Measurements from ENCODE around the gene CTXND2. TPM values are rescaled to one million over a fixed set of nuclear protein-coding genes. Genes with fewer than 3 reads are reported as not detected.
"Not testable (repeated sequence)": the region's sequence is repeated elsewhere in the genome, so short reads cannot be mapped to it uniquely, and the experiment has no call there.

The CTXND2 gene
- total RNA-seq, 1 donor from 2014 or later = not detected

- H3K27me3 ChIP-seq = no peaks in the 10 kb centered on the region
- ATAC-seq (no peak), DNase-seq (no peak)
- no peak overlapping the region for H3K4me3 ChIP-seq
- H3K4me1 ChIP-seq = no peaks in the 10 kb centered on the region
- intact Hi-C loops (cut with DNase I) = no loop called here
- H3K27ac ChIP-seq = no peak overlapping the region
- no peak for TF ChIP-seq CTCF (IDR thresholded peaks at IDR 0.05)
- peaks cover 34% of the 10 kb centered on the region for H3K36me3 ChIP-seq
- no peaks in the 10 kb centered on the region for H3K9me3 ChIP-seq
Measured at GRCh38 chr1:150846473-150847146, 40.3 kb upstream of the CTXND2 start.

DNA sequence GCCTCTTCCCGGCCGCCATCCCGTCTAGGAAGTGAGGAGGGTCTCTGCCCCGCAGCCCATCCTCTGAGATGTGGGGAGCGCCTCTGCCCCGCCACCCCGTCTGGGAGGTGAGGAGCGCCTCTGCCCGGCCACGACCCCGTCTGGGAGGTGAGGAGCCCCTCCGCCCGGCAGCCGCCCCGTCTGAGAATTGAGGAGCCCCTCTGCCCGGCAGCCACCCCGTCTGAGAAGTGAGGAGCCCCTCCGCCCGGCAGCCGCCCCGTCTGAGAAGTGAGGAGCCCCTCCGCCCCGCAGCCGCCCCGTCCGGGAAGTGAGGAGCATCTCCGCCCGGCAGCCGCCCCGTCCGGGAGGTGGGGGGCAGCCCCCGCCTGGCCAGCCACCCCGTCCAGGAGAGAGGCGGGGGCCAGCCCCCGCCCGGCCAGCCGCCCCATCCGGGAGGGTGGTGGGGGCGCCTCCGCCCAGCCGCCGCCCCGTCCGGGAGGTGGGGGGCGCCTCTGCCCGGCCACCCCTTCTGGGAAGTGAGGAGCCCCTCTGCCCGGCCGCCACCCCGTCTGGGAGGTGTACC is 36.1 kb upstream of the CTXND2 start:
- H3K9me3 ChIP-seq, DNase-seq, H3K27ac ChIP-seq, H3K27me3 ChIP-seq, ATAC-seq, H3K4me3 ChIP-seq: not testable (repeated sequence)
- Histone ChIP-seq H3K36me3 (peaks cover 46% of the 10 kb centered on the region), H3K4me1 (peaks cover 16% of the 10 kb centered on the region)
- intact Hi-C loops (cut with DNase I) = loop anchor here (10.0 kb wide), 1 partner anchor 74 kb away; the partner anchor contains the start of gene SETDB1

- H3K27ac ChIP-seq = peak overlapping the region; percentile 55
- H3K4me3 ChIP-seq = not testable (repeated sequence)
- intact Hi-C loops (cut with DNase I) = loop anchor here (10.0 kb wide), 1 partner anchor 72 kb away; the partner anchor contains the start of gene SETDB1
Measured at GRCh38 chr1:150852734-150853133, 34.2 kb upstream of the CTXND2 start.

DNA sequence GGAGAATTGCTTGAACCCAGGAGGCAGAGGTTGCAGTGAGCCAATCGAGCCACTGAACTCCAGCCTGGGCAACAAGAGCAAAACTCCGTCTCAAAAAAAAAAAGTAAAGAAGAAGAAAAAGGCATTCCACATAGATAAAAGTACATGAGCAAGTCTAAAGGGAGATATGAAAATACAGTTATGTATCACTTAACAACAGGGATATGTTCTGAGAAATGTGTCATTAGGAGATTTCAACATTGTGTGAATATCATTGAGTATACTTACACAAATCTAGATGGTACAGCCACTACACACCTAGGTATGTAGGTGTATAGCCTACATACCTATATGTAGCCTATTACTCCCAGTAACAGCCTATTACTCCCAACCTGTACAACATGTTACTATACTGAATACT is 23.2 kb upstream of the CTXND2 start:
- Histone ChIP-seq H3K27me3 (no peaks in the 10 kb centered on the region), H3K4me1 (no peaks in the 10 kb centered on the region), H3K9me3 (no peaks in the 10 kb centered on the region), H3K4me3 (no peak overlapping the region), H3K27ac (no peak overlapping the region), H3K36me3 (no peaks in the 10 kb centered on the region)
- no peak for TF ChIP-seq CTCF (IDR thresholded peaks at IDR 0.05)
- DNase-seq (no peak), ATAC-seq (no peak)
- intact Hi-C loops (cut with DNase I) = no loop called here

More at GRCh38 chr1:150852734-150853133, 34.2 kb upstream of the CTXND2 start:
- ATAC-seq = peak; percentile 52
- H3K9me3 ChIP-seq, DNase-seq, H3K27me3 ChIP-seq: not testable (repeated sequence)
- Histone ChIP-seq H3K4me1 (peaks cover 16% of the 10 kb centered on the region), H3K36me3 (peaks cover 62% of the 10 kb centered on the region)

- H3K27ac ChIP-seq; H3K27me3 ChIP-seq; H3K9me3 ChIP-seq; H3K4me1 ChIP-seq; H3K36me3 ChIP-seq; DNase-seq; intact Hi-C loops (cut with DNase I); ATAC-seq; H3K4me3 ChIP-seq: not testable (repeated sequence)
Measured at GRCh38 chr1:150864200-150864599, 22.7 kb upstream of the CTXND2 start.

- no peak overlapping the region for H3K27ac ChIP-seq
- intact Hi-C loops (cut with DNase I) = no loop called here
- DNase-seq (no peak), ATAC-seq (no peak)
- TF ChIP-seq CTCF (IDR thresholded peaks at IDR 0.05) = no peak
- peaks cover 17% of the 10 kb centered on the region for H3K36me3 ChIP-seq
- H3K9me3 ChIP-seq = no peaks in the 10 kb centered on the region
- no peaks in the 10 kb centered on the region for H3K27me3 ChIP-seq
- H3K4me1 ChIP-seq = peaks cover 13% of the 10 kb centered on the region
- no peak overlapping the region for H3K4me3 ChIP-seq
Measured at GRCh38 chr1:150869683-150870082, 17.3 kb upstream of the CTXND2 start.

GRCh38 chr1:150872572-150872971 is 14.4 kb upstream of the CTXND2 start:
- DNase-seq (no peak), ATAC-seq (no peak)
- Histone ChIP-seq H3K9me3 (no peaks in the 10 kb centered on the region), H3K4me3 (no peak overlapping the region), H3K4me1 (peaks cover 15% of the 10 kb centered on the region), H3K27ac (no peak overlapping the region), H3K27me3 (no peaks in the 10 kb centered on the region), H3K36me3 (peaks cover 17% of the 10 kb centered on the region)
- no peak for TF ChIP-seq CTCF (IDR thresholded peaks at IDR 0.05)
- intact Hi-C loops (cut with DNase I) = no loop called here

Data from upper lobe of right lung (tissue), 1 donor.